HG03432 (cell line): ENCODE results near the gene COL4A2.

Experiments used
- ATAC-seq: cut with Tn5 transposase; IDR thresholded peaks from one replicate; pipeline ENCODE4 v1.9.1; 2021; ENCODE audit warnings: mild to moderate bottlenecking, moderate library complexity; ENCODE audit not compliant: unreplicated experiment

The COL4A2 gene

GRCh38 chr13:110466266-110466915 is 159.3 kb downstream of the COL4A2 start:
- no peak for ATAC-seq

GRCh38 chr13:110467516-110468110 is 160.5 kb downstream of the COL4A2 start:
- ATAC-seq = no peak

- no peak for ATAC-seq
Observed at GRCh38 chr13:110468986-110469495, 162.0 kb downstream of the COL4A2 start.

- ATAC-seq = no peak
Observed at GRCh38 chr13:110469597-110469996, 162.5 kb downstream of the COL4A2 start.

- ATAC-seq = no peak
Observed at GRCh38 chr13:110470272-110471009, 163.4 kb downstream of the COL4A2 start.

GRCh38 chr13:110471156-110471832 is 164.2 kb downstream of the COL4A2 start:
- ATAC-seq = peak; percentile 48

- peak; percentile 98 for ATAC-seq
Observed at GRCh38 chr13:110471833-110472162, 164.7 kb downstream of the COL4A2 start.

- no peak for ATAC-seq
Observed at GRCh38 chr13:110472904-110473563, 165.9 kb downstream of the COL4A2 start.

- no peak for ATAC-seq
Observed at GRCh38 chr13:110474713-110475112, 167.6 kb downstream of the COL4A2 start.

GRCh38 chr13:110475117-110475516 is 168.0 kb downstream of the COL4A2 start:
- ATAC-seq = no peak

GRCh38 chr13:110475550-110476219 is 168.6 kb downstream of the COL4A2 start:
- ATAC-seq = no peak

- ATAC-seq = no peak
Observed at GRCh38 chr13:110476220-110476617, 169.1 kb downstream of the COL4A2 start.

- no peak for ATAC-seq
Observed at GRCh38 chr13:110477706-110478245, 170.7 kb downstream of the COL4A2 start.

GRCh38 chr13:110478405-110479214 is 171.5 kb downstream of the COL4A2 start:
- no peak for ATAC-seq

- no peak for ATAC-seq
Observed at GRCh38 chr13:110479215-110479545, 172.1 kb downstream of the COL4A2 start.

GRCh38 chr13:110479648-110480047 is 172.6 kb downstream of the COL4A2 start:
- ATAC-seq = no peak

- ATAC-seq = no peak
Observed at GRCh38 chr13:110480161-110480560, 173.1 kb downstream of the COL4A2 start.

- no peak for ATAC-seq
Observed at GRCh38 chr13:110483386-110483968, 176.4 kb downstream of the COL4A2 start.
